AG04450 (cell line): ENCODE data around the gene DPM3. TPM values are rescaled to one million over a fixed set of nuclear protein-coding genes. Genes with fewer than 3 reads are reported as not detected.

ENCODE experiments used
- CTCF ChIA-PET: fragments of 300-600, 350-600 bp; formaldehyde crosslinking; extraction: SDS; loops from one replicate; lab custom pipeline; 2022; ENCODE audit warnings: antibody characterized with exemption, inconsistent platforms; lab: Charles Lee
- POLR2A ChIA-PET: fragments of 350-600 bp; formaldehyde crosslinking; extraction: SDS; loops from one replicate; lab custom pipeline; 2021; ENCODE audit warnings: antibody characterized with exemption, inconsistent platforms; lab: Yijun Ruan, JAX
- DNase-seq: peaks from one replicate; pipeline ENCODE4 v3.0.0-alpha.2; 2011; ENCODE audit warnings: low read depth, low spot score
- H3K27ac ChIP-seq: one replicate; pipeline ENCODE4 v1.5.1; 2012; ENCODE audit warnings: low read depth, low read length, control low read depth
- H3K27me3 ChIP-seq: one replicate; pipeline ENCODE4 v1.6.0; 2012; ENCODE audit warnings: low read length; ENCODE audit not compliant: control insufficient read depth, insufficient read depth
- H3K4me3 ChIP-seq: 2 replicates; pipeline ENCODE4 v1.5.1; 2011; ENCODE audit warnings: mild to moderate bottlenecking, low read depth, low read length, control low read depth
- H3K9me3 ChIP-seq: 2 replicates; pipeline ENCODE4 v1.5.1; 2012; ENCODE audit warnings: low read length; ENCODE audit not compliant: control insufficient read depth, insufficient read depth
- polyA plus RNA-seq: library from polyadenylated mRNA; depleted of rRNA; stranded (reverse); fragments of >200 nt; gene quantifications from 2 replicates; pipeline ENCODE4 v1.2.3, GENCODE V29; 2011
- TF ChIP-seq, protein P1 (sequence below): IDR thresholded peaks from 2 replicates; pipeline ENCODE4 v1.5.1; 2011; ENCODE audit warnings: low read depth, low read length, control low read depth, inconsistent platforms

DPM3 gene
- polyA plus RNA-seq, 1 experiment, result 16.8 TPM

- H3K27me3 ChIP-seq, result no peaks in the 10 kb centered on the region
- H3K4me3 ChIP-seq, result peak within 1 kb of the TSS; percentile 99
- ChIA-PET POLR2A (interaction anchor here (0.6 to 1.5 kb wide), 14 partner anchors 10 to 217 kb away, joined by 3 to 10 read pairs (median 4); partner anchors contain the start of genes DPM3, EFNA3, PBXIP1 and SHC1), CTCF (interaction anchor here (0.6 to 12.4 kb wide), 65 partner anchors 9 to 1137 kb away, joined by 3 to 317 read pairs (median 4); partner anchors contain the start of genes EFNA3, MTX1, SCAMP3 and SHC1)
- H3K9me3 ChIP-seq, result no peaks in the 10 kb centered on the region; the same call in 1 of the 2 replicates
- peak; percentile 93 for DNase-seq
- peak within 1 kb of the TSS; percentile 92 for H3K27ac ChIP-seq
- TF ChIP-seq, protein P1, sequence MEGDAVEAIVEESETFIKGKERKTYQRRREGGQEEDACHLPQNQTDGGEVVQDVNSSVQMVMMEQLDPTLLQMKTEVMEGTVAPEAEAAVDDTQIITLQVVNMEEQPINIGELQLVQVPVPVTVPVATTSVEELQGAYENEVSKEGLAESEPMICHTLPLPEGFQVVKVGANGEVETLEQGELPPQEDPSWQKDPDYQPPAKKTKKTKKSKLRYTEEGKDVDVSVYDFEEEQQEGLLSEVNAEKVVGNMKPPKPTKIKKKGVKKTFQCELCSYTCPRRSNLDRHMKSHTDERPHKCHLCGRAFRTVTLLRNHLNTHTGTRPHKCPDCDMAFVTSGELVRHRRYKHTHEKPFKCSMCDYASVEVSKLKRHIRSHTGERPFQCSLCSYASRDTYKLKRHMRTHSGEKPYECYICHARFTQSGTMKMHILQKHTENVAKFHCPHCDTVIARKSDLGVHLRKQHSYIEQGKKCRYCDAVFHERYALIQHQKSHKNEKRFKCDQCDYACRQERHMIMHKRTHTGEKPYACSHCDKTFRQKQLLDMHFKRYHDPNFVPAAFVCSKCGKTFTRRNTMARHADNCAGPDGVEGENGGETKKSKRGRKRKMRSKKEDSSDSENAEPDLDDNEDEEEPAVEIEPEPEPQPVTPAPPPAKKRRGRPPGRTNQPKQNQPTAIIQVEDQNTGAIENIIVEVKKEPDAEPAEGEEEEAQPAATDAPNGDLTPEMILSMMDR, result peak; percentile 96
Measured at GRCh38 chr1:155172732-155173477, 32.6 kb upstream of the DPM3 start, which contains the start of gene KRTCAP2. Gene KRTCAP2, minus strand, starts transcription at chr1:155173304. Its CDS starts 80 bp downstream, at chr1:155173224.

- peak overlapping the region; percentile 99 for H3K4me3 ChIP-seq
- no peaks in the 10 kb centered on the region for H3K27me3 ChIP-seq
- ChIA-PET POLR2A (interaction anchor here (0.6 to 1.5 kb wide), 10 partner anchors 11 to 161 kb away, joined by 3 to 10 read pairs (median 6); partner anchors contain the start of gene DPM3), CTCF (interaction anchor here (0.7 to 12.4 kb wide), 24 partner anchors 13 to 303 kb away, joined by 3 to 317 read pairs (median 6); partner anchors contain the start of genes SCAMP3 and SLC50A1)
- H3K27ac ChIP-seq, result peak overlapping the region; percentile 92
- DNase-seq, result no peak
- H3K9me3 ChIP-seq, result no peaks in the 10 kb centered on the region; the same call in 1 of the 2 replicates
- TF ChIP-seq, protein P1, result no peak
Measured at GRCh38 chr1:155171836-155172731, 31.8 kb upstream of the DPM3 start.

DNA sequence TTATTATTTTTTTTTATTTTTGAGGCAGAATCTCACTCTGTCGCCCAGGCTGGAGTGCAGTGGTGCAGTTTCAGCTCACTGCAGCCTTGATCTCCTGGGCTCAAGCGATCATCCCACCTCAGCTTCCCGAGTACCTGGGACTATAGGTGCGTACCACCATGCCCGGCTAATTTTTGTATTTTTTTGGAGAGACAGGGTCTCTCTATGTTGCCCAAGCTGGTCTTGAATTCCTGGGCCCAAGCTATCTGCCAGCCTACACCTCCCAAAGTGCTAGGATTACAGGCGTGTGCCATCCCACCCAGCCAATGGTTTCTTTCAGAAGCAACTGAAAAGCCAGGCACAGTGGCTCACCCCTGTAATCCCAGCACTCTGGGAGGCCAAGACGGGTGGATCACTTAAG, 30.5 kb upstream of the DPM3 start:
- Histone ChIP-seq H3K27ac (no peak overlapping the region), H3K4me3 (no peak overlapping the region), H3K27me3 (no peaks in the 10 kb centered on the region), H3K9me3 (no peaks in the 10 kb centered on the region; the same call in 1 of the 2 replicates)
- no peak for DNase-seq
- TF ChIP-seq, protein P1, result no peak
- ChIA-PET CTCF (interaction anchor here (5.7 to 12.4 kb wide), 2 partner anchors 80 to 86 kb away, joined by 30 to 317 read pairs; no protein-coding TSS in a partner anchor), POLR2A (no interaction called here)

- no peak overlapping the region for H3K4me3 ChIP-seq
- CTCF ChIA-PET, result interaction anchor here (0.7 to 12.4 kb wide), 4 partner anchors 16 to 107 kb away, joined by 3 to 317 read pairs (median 18); partner anchors contain the start of gene EFNA4
- TF ChIP-seq, protein P1, result no peak
- POLR2A ChIA-PET, result no interaction called here
- no peaks in the 10 kb centered on the region for H3K27me3 ChIP-seq
- no peak overlapping the region for H3K27ac ChIP-seq
- DNase-seq, result no peak
- H3K9me3 ChIP-seq, result no peaks in the 10 kb centered on the region; the same call in 1 of the 2 replicates
Measured at GRCh38 chr1:155170101-155170785, 29.9 kb upstream of the DPM3 start.
